Panc1 (cell line): ENCODE data around the gene NRM. TPM values are rescaled to one million over a fixed set of nuclear protein-coding genes. Genes with fewer than 3 reads are reported as not detected.

Experiments used
- ATAC-seq: fragments of 200-7000 bp; cut with Tn5 transposase; 2 replicates; pipeline ENCODE4 v1.9.1; 2020; ENCODE audit warnings: mild to moderate bottlenecking, moderate library complexity
- BruUV-seq: library from RNA; stranded (reverse); fragments of 400-500 nt; replicated peaks from 2 replicates; lab custom pipeline; 2021; lab: Mats Ljungman, UMichigan
- CTCF ChIA-PET: fragments of 300-600 bp; sonication (Branson Sonifier 250); formaldehyde crosslinking; loops from one replicate; lab custom pipeline; 2022; ENCODE audit warnings: antibody characterized with exemption; lab: Charles Lee
- POLR2A ChIA-PET: fragments of 300-600 bp; sonication (Branson Sonifier 250); formaldehyde crosslinking; loops from one replicate; lab custom pipeline; 2022; ENCODE audit warnings: antibody characterized with exemption; lab: Charles Lee
- DNase-seq: peaks from one replicate; pipeline ENCODE4 v3.0.0-alpha.2; 2010; ENCODE audit warnings: low read depth, low spot score
- H3K27ac ChIP-seq: 2 replicates; pipeline ENCODE4 v1.5.1; 2011; ENCODE audit warnings: mild to moderate bottlenecking, low read length, inconsistent platforms
- H3K27me3 ChIP-seq: fragments of 200-500 bp; sonication (Bioruptor generic); 2 replicates; pipeline ENCODE4 v1.6.0; 2014; ENCODE audit warnings: low read length, inconsistent platforms; ENCODE audit not compliant: control insufficient read depth, insufficient read depth
- H3K36me3 ChIP-seq: fragments of 200-500 bp; sonication (Bioruptor generic); 2 replicates; pipeline ENCODE4 v1.5.1; 2014; ENCODE audit warnings: inconsistent platforms, mild to moderate bottlenecking, low read length, moderate library complexity; ENCODE audit not compliant: control insufficient read depth, insufficient read depth
- H3K4me1 ChIP-seq: 2 replicates; pipeline ENCODE4 v1.5.1; 2011; ENCODE audit warnings: inconsistent platforms, mild to moderate bottlenecking, low read length, moderate library complexity; ENCODE audit not compliant: control insufficient read depth, insufficient read depth
- H3K4me3 ChIP-seq, 2 experiments: 2 replicates each; pipeline ENCODE4 v1.5.1; 2011 to 2012; ENCODE audit warnings: low read depth in 2 of 2, low read length in 2 of 2, mild to moderate bottlenecking in 2 of 2, inconsistent platforms in 1 of 2, moderate library complexity in 1 of 2
- H3K9me3 ChIP-seq: fragments of 200-500 bp; sonication (Bioruptor generic); 2 replicates; pipeline ENCODE4 v1.5.1; 2014; ENCODE audit warnings: low read depth, mild to moderate bottlenecking, inconsistent platforms, low read length, moderate library complexity; ENCODE audit not compliant: control insufficient read depth, insufficient read depth
- POLR2AphosphoS5 ChIP-seq: IDR thresholded peaks from 2 replicates; pipeline ENCODE4 v1.6.1; 2012; ENCODE audit warnings: mild to moderate bottlenecking, low read depth, low read length, moderate library complexity
- REST ChIP-seq, 2 experiments: IDR thresholded peaks; 2 replicates each; pipeline ENCODE4 v1.6.1; 2011 to 2012; ENCODE audit warnings: low read depth in 2 of 2, control low read depth in 1 of 2, low read length in 1 of 2, mild to moderate bottlenecking in 1 of 2, moderate library complexity in 1 of 2; ENCODE audit not compliant: insufficient read depth in 1 of 2
- SIN3A ChIP-seq: IDR thresholded peaks from 2 replicates; pipeline ENCODE4 v1.6.1; 2012; ENCODE audit warnings: low read depth, mild to moderate bottlenecking, low read length, moderate library complexity, borderline replicate concordance; ENCODE audit not compliant: insufficient read depth
- TCF7L2 ChIP-seq: IDR thresholded peaks from 2 replicates; pipeline ENCODE4 v1.6.1; 2011; ENCODE audit warnings: mild to moderate bottlenecking, low read depth, low read length, inconsistent platforms
- in situ Hi-C: cut with HindIII; loops from 2 replicates; pipeline ENCODE4 v1.10.0; 2016; ENCODE audit warnings: low sequenced_read_pairs, low pct_unique_long_range_greater_than_20kb
- intact Hi-C: fragments of 100-400 bp; cut with micrococcal nuclease; formaldehyde crosslinking; loops from one replicate; pipeline ENCODE4 v1.10.0; 2022; ENCODE audit not compliant: unreplicated experiment
- total RNA-seq: library from RNA; stranded (reverse); gene quantifications from one replicate; pipeline ENCODE4 v1.2.1, GENCODE V29; 2021; ENCODE audit not compliant: unreplicated experiment
- TF ChIP-seq, protein P1 (sequence below): fragments of 450-650 bp; IDR thresholded peaks from 2 replicates; pipeline ENCODE4 v1.5.1; 2017; ENCODE audit warnings: mild to moderate bottlenecking

Gene NRM
- total RNA-seq, 1 experiment from 2014 or later = 21.9 TPM

GRCh38 chr6:30725713-30726505, 35.1 kb upstream of the NRM start:
- in situ Hi-C loops (no loop called here), intact Hi-C loops (loop anchor here (5.0 kb wide), 1 partner anchor 151 kb away; no protein-coding TSS in a partner anchor)
- peaks cover 26% of the 10 kb centered on the region for H3K36me3 ChIP-seq
- ATAC-seq (peak; percentile 65), DNase-seq (no peak)
- no peaks in the 10 kb centered on the region for H3K9me3 ChIP-seq
- H3K4me1 ChIP-seq = peaks cover 29% of the 10 kb centered on the region
- H3K27me3 ChIP-seq = no peaks in the 10 kb centered on the region
- ChIA-PET CTCF (interaction anchor here (0.5 to 1.7 kb wide), 3 partner anchors 46 to 96 kb away, joined by 3 to 4 read pairs (median 4); partner anchors contain the start of gene DHX16), POLR2A (interaction anchor here (0.6 kb wide), 1 partner anchor 47 kb away, joined by 3 read pairs; no protein-coding TSS in a partner anchor)
- BruUV-seq = no TSS peak
- H3K4me3 ChIP-seq = no peak overlapping the region
- TF ChIP-seq, protein P1, sequence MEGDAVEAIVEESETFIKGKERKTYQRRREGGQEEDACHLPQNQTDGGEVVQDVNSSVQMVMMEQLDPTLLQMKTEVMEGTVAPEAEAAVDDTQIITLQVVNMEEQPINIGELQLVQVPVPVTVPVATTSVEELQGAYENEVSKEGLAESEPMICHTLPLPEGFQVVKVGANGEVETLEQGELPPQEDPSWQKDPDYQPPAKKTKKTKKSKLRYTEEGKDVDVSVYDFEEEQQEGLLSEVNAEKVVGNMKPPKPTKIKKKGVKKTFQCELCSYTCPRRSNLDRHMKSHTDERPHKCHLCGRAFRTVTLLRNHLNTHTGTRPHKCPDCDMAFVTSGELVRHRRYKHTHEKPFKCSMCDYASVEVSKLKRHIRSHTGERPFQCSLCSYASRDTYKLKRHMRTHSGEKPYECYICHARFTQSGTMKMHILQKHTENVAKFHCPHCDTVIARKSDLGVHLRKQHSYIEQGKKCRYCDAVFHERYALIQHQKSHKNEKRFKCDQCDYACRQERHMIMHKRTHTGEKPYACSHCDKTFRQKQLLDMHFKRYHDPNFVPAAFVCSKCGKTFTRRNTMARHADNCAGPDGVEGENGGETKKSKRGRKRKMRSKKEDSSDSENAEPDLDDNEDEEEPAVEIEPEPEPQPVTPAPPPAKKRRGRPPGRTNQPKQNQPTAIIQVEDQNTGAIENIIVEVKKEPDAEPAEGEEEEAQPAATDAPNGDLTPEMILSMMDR = no peak
- TF ChIP-seq POLR2AphosphoS5 = peak; percentile 96
- peak overlapping the region; percentile 60 for H3K27ac ChIP-seq

DNA sequence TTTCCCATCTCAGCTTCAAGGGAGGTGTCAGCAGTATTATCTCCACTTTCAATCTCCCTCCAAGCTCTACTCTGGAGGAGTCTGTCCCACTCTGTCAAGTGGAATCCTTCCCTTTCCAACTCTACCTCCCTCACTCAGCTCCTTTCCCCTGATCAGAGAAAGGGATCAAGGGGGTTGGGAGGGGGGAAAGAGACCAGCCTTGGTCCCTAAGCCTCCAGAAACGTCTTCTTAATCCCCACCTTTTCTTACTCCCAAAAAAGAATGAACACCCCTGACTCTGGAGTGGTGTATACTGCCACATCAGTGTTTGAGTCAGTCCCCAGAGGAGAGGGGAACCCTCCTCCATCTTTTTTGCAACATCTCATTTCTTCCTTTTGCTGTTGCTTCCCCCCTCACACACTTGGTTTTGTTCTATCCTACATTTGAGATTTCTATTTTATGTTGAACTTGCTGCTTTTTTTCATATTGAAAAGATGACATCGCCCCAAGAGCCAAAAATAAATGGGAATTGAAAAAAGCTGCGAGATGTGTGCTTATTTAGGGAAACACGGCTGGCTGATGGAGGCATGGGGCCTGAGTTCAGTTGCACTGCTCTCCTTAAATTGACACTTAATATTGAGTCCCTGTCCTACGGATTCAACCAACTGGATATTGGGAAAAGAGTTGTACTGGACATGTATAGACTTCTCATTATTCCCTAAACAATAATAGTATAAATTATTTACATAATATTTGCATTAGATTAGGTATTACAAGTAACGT, 34.3 kb upstream of the NRM start:
- TF ChIP-seq REST (IDR thresholded peaks at IDR 0.05; ENCODE audit: insufficient read depth in 1 of 2, low read depth in 2 of 2, low read length in 1 of 2) (no peak), TCF7L2 (no peak), POLR2AphosphoS5 (peak; percentile 53), SIN3A (0 out of 2 replicates have a peak, but pooled peaks have one; percentile 45)
- TF ChIP-seq, protein P1 = no peak
- DNase-seq (no peak), ATAC-seq (no peak)
- intact Hi-C loops (loop anchor here (5.0 kb wide), 1 partner anchor 152 kb away; no protein-coding TSS in a partner anchor), in situ Hi-C loops (no loop called here)
- no peaks in the 10 kb centered on the region for H3K9me3 ChIP-seq
- H3K27ac ChIP-seq = peak overlapping the region; percentile 66
- peaks cover 32% of the 10 kb centered on the region for H3K36me3 ChIP-seq
- BruUV-seq = no TSS peak
- H3K4me1 ChIP-seq = peaks cover 29% of the 10 kb centered on the region
- CTCF ChIA-PET = interaction anchor here (1.1 kb wide), 1 partner anchor 53 kb away, joined by 4 read pairs; the partner anchor contains the start of gene DHX16
- no peak overlapping the region; a peak in 1 of 4 replicates for H3K4me3 ChIP-seq
- POLR2A ChIA-PET = interaction anchor here (0.7 kb wide), 1 partner anchor 100 kb away, joined by 5 read pairs; no protein-coding TSS in a partner anchor
- no peaks in the 10 kb centered on the region for H3K27me3 ChIP-seq
